HEK293T (cell line): ENCODE measurements around the gene DOCK10.

Experiments
- CTCF ChIA-PET: fragments of 350-600 bp; formaldehyde crosslinking; extraction: SDS; loops from one replicate; lab custom pipeline; 2021; ENCODE audit warnings: antibody characterized with exemption, inconsistent platforms; lab: Yijun Ruan, JAX
- POLR2A ChIA-PET: fragments of 350-600 bp; formaldehyde crosslinking; extraction: SDS; loops from one replicate; lab custom pipeline; 2020; ENCODE audit warnings: antibody characterized with exemption, inconsistent platforms; lab: Yijun Ruan, JAX
- DNase-seq: peaks from one replicate; pipeline ENCODE4 v3.0.0; 2012; ENCODE audit warnings: mixed read lengths; ENCODE audit errors: extremely low spot score
- ARNT ChIP-seq: fragments of 450-650 bp; IDR thresholded peaks from 2 replicates; pipeline ENCODE4 v1.6.1; 2017; ENCODE audit warnings: mild to moderate bottlenecking
- BHLHE40 ChIP-seq: fragments of 450-650 bp; IDR thresholded peaks from 2 replicates; pipeline ENCODE4 v1.6.1; 2016; ENCODE audit warnings: mild to moderate bottlenecking, moderate library complexity, borderline replicate concordance
- CTBP1 ChIP-seq: fragments of 450-650 bp; IDR thresholded peaks from 2 replicates; pipeline ENCODE4 v1.6.1; 2016; ENCODE audit warnings: borderline replicate concordance
- ELF4 ChIP-seq: fragments of 450-650 bp; IDR thresholded peaks from 2 replicates; pipeline ENCODE4 v1.6.1; 2017; ENCODE audit warnings: antibody characterized with exemption
- FOXA1 ChIP-seq: fragments of 450-650 bp; IDR thresholded peaks from 2 replicates; pipeline ENCODE4 v1.6.1; 2016; ENCODE audit warnings: mild to moderate bottlenecking
- FOXK2 ChIP-seq: fragments of 450-650 bp; IDR thresholded peaks from 2 replicates; pipeline ENCODE4 v1.6.1; 2016; ENCODE audit warnings: mild to moderate bottlenecking
- FOXM1 ChIP-seq: fragments of 450-650 bp; IDR thresholded peaks from 2 replicates; pipeline ENCODE4 v1.6.1; 2017; ENCODE audit warnings: mild to moderate bottlenecking, borderline replicate concordance
- HDGF ChIP-seq: fragments of 450-650 bp; IDR thresholded peaks from 2 replicates; pipeline ENCODE4 v1.6.1; 2017; ENCODE audit warnings: antibody characterized with exemption, borderline replicate concordance
- L3MBTL2 ChIP-seq: fragments of 450-650 bp; conservative IDR thresholded peaks from 2 replicates; pipeline ENCODE4 v1.6.1; 2016; ENCODE audit warnings: mild to moderate bottlenecking
- LEF1 ChIP-seq: fragments of 450-650 bp; IDR thresholded peaks from 2 replicates; pipeline ENCODE4 v1.6.1; 2017; ENCODE audit warnings: mild to moderate bottlenecking, borderline replicate concordance
- NFRKB ChIP-seq: fragments of 450-650 bp; IDR thresholded peaks from 2 replicates; pipeline ENCODE4 v1.6.1; 2016; ENCODE audit warnings: mild to moderate bottlenecking, moderate library complexity
- SP1 ChIP-seq: fragments of 450-650 bp; IDR thresholded peaks from 2 replicates; pipeline ENCODE4 v1.6.1; 2017
- SUZ12 ChIP-seq: fragments of 450-650 bp; IDR thresholded peaks from 2 replicates; pipeline ENCODE4 v1.6.1; 2016; ENCODE audit warnings: mild to moderate bottlenecking
- TARDBP ChIP-seq: fragments of 450-650 bp; IDR thresholded peaks from 2 replicates; pipeline ENCODE4 v1.6.1; 2016
- ZNF384 ChIP-seq: fragments of 450-650 bp; IDR thresholded peaks from 2 replicates; pipeline ENCODE4 v1.6.1; 2016
- TF ChIP-seq, protein P1 (sequence below): fragments of 450-650 bp; IDR thresholded peaks from 2 replicates; pipeline ENCODE4 v1.6.1; 2016

DOCK10 gene

DNA sequence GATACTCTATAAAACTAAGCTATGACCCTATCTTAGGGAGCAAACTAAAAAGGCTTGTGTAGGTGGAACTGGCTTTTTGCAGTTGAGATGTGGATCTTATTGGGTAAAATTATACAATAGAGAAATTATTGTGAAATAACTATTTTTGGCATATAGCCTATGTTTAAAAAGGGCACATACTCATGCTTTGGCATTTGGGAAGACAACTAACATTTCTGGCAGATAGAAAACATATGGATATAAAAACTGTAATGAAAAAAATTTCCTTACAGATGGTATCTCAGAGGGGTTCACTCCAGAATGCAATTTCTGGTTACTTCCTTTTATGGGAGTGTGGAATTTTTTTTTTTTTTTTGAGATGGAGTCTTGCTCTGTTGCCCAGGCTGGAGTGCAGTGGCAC, 206.0 kb downstream of the DOCK10 start:
- POLR2A ChIA-PET, result no interaction called here
- CTCF ChIA-PET, result no interaction called here
- no peak for TF ChIP-seq FOXM1
- TF ChIP-seq L3MBTL2, result no peak
- TF ChIP-seq HDGF, result no peak
- TF ChIP-seq SP1, result no peak
- TF ChIP-seq, protein P1, sequence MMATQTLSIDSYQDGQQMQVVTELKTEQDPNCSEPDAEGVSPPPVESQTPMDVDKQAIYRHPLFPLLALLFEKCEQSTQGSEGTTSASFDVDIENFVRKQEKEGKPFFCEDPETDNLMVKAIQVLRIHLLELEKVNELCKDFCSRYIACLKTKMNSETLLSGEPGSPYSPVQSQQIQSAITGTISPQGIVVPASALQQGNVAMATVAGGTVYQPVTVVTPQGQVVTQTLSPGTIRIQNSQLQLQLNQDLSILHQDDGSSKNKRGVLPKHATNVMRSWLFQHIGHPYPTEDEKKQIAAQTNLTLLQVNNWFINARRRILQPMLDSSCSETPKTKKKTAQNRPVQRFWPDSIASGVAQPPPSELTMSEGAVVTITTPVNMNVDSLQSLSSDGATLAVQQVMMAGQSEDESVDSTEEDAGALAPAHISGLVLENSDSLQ, result no peak
- no peak for TF ChIP-seq TARDBP
- TF ChIP-seq ELF4, result no peak
- TF ChIP-seq ZNF384, result no peak
- no peak for TF ChIP-seq FOXA1
- no peak for TF ChIP-seq SUZ12
- no peak for TF ChIP-seq BHLHE40
- no peak for TF ChIP-seq ARNT

DNA sequence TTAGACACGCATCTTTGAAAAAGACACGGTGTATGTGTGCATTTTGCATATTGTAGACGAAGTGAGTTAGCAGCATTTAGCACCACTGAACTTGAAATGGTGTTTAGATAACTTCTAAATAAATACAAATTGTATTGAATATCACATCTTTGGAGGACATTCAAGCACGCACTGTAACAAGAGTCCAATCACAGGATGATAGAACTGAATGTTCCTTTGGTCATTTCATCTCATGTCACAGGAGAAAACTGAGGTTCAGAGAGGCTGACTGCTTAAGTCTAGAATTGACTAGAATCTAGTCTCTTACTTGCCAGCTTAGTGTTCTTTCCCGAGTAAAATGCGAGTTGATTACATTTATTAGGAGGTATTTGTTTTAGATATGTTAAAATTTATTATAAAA, 206.9 kb downstream of the DOCK10 start:
- TF ChIP-seq FOXA1, result no peak
- TF ChIP-seq SP1, result no peak
- TF ChIP-seq TARDBP, result no peak
- no peak for TF ChIP-seq BHLHE40
- no peak for TF ChIP-seq LEF1
- no peak for TF ChIP-seq ARNT
- no peak for TF ChIP-seq ELF4
- no peak for TF ChIP-seq HDGF
- no peak for TF ChIP-seq ZNF384
- TF ChIP-seq FOXK2, result no peak
- no peak for DNase-seq
- CTCF ChIA-PET, result no interaction called here
- POLR2A ChIA-PET, result no interaction called here

More for the DNA sequence above, 206.0 kb downstream of the DOCK10 start:
- DNase-seq, result no peak

DNA sequence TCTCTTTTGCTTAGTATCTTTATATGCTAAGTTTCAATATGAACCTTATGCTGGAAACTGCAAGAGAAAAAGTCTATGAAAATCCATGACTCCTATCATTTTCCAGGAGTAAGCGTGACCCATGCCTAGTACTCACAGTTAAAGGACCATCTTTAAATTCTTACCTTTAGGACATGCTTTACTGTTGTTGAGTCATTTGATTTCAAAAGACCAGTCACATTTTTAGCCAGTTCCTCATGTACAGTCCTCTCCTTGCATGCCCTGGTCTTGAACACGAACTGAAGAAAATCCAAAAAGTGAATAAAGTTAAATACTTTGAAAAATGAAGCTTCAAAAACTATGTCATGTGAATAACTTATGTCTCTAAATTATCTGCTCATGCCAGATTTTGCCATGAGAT, 208.3 kb downstream of the DOCK10 start:
- ChIA-PET POLR2A (no interaction called here), CTCF (no interaction called here)
- no peak for DNase-seq
- no peak for TF ChIP-seq NFRKB
- no peak for TF ChIP-seq FOXA1
- no peak for TF ChIP-seq ELF4
- no peak for TF ChIP-seq ZNF384
- no peak for TF ChIP-seq L3MBTL2
- no peak for TF ChIP-seq BHLHE40
- no peak for TF ChIP-seq FOXK2
- TF ChIP-seq FOXM1, result no peak
- TF ChIP-seq, protein P1, result no peak
- TF ChIP-seq SUZ12, result no peak
- TF ChIP-seq SP1, result no peak
- TF ChIP-seq LEF1, result no peak
- no peak for TF ChIP-seq HDGF
- no peak for TF ChIP-seq TARDBP
- TF ChIP-seq CTBP1, result no peak
- no peak for TF ChIP-seq ARNT

DNA sequence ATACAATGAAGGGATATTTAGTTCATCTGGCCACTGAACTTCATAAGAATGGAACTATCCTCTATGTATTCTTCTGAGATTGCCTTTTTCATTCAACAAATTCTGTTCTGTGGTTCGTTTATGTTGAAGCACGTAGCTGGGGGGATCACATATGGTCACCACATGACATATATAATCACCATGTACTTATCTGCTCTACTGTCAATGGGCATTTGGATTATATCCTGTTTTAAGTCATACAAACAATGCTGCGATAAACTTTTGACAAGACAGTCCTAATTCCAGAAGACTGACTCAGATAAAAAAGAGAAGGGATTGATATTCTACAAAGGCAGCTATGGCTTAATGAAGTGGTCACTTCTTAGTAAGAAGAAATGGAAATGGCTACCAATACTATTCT, 210.1 kb downstream of the DOCK10 start:
- DNase-seq, result no peak
- POLR2A ChIA-PET, result no interaction called here
- no peak for TF ChIP-seq FOXA1
- no peak for TF ChIP-seq ZNF384
- TF ChIP-seq FOXM1, result no peak
- CTCF ChIA-PET, result no interaction called here

DNA sequence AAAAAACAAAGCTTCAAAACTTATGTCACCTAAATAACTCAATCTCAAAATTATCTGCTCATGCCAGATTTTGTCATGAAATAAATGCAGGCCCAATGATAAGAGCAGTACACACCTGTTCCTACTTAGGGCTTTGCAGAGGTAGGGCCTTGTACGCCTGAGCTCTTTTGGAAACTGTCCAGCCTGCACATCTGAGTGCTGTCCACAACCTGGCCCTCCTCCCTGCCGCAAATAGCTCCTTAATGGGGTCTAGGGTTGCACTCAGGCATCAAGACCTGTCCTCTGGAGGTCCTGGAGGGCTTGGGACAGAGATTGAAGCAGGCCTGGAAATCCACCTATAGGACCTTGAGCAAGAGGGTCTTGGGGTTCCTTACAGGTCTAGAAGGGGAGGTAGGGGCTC, 210.7 kb downstream of the DOCK10 start:
- no peak for DNase-seq
- no peak for TF ChIP-seq NFRKB
- TF ChIP-seq HDGF, result no peak
- no peak for TF ChIP-seq FOXK2
- TF ChIP-seq ARNT, result no peak
- TF ChIP-seq CTBP1, result no peak
- no peak for TF ChIP-seq FOXM1
- no peak for TF ChIP-seq ELF4
- TF ChIP-seq L3MBTL2, result no peak
- no peak for TF ChIP-seq TARDBP
- TF ChIP-seq SP1, result no peak
- TF ChIP-seq LEF1, result no peak
- TF ChIP-seq, protein P1, result no peak
- no peak for TF ChIP-seq BHLHE40
- TF ChIP-seq FOXA1, result no peak
- no peak for TF ChIP-seq ZNF384
- ChIA-PET POLR2A (no interaction called here), CTCF (interaction anchor here (0.6 kb wide), 1 partner anchor 195 kb away, joined by 5 read pairs; no protein-coding TSS in a partner anchor)

DNA sequence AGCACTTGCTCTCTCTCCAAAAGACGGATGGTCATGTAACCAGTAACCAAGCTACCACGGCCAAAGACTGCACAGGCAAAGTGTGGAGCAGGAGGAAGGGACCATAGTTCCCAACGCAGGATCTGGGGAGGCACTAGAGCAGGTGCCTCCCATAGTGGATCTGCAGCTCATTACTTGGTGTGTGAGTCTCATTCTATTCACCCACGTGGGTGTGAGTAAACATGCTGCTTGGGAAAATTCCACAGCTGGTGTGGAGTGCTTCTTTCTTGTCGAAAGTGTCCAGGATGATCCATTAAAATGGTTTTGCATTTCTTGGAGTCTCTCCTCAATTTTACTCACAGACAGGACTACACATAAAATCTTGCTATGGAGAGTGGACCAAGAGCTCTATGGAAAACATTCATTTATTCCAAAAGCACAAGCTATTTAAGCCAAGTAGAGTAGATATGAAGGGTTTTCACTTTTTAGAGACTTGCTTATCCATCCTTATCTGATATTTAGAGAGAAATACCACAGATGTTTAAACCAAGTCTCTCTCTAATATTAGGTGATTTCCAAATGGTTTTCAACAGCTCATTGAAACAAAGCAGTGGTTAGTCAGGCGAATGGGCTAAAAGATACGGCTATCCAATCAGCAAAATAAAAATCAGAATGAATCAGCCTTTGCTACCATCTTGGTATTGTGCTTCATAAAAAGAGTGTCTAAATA, 221.8 kb downstream of the DOCK10 start:
- no peak for TF ChIP-seq SUZ12
- TF ChIP-seq NFRKB, result no peak
- TF ChIP-seq ZNF384, result no peak
- TF ChIP-seq, protein P1, result no peak
- TF ChIP-seq LEF1, result no peak
- no peak for TF ChIP-seq L3MBTL2
- no peak for TF ChIP-seq HDGF
- TF ChIP-seq FOXA1, result no peak
- TF ChIP-seq SP1, result no peak
- TF ChIP-seq ELF4, result no peak
- no peak for TF ChIP-seq BHLHE40
- TF ChIP-seq CTBP1, result no peak
- no peak for TF ChIP-seq ARNT
- CTCF ChIA-PET, result no interaction called here
- no peak for DNase-seq
- POLR2A ChIA-PET, result no interaction called here
